ENCODE results near the gene SFTPD. TPM values are rescaled to one million over a fixed set of nuclear protein-coding genes. Genes with fewer than 3 reads are reported as not detected.
"Not testable (repeated sequence)": the region's sequence is repeated elsewhere in the genome, so short reads cannot be mapped to it uniquely, and the experiment has no call there.

SFTPD gene
- not detected for polyA plus RNA-seq (2012; ENCODE audit: insufficient read depth, insufficient read length)

DNA sequence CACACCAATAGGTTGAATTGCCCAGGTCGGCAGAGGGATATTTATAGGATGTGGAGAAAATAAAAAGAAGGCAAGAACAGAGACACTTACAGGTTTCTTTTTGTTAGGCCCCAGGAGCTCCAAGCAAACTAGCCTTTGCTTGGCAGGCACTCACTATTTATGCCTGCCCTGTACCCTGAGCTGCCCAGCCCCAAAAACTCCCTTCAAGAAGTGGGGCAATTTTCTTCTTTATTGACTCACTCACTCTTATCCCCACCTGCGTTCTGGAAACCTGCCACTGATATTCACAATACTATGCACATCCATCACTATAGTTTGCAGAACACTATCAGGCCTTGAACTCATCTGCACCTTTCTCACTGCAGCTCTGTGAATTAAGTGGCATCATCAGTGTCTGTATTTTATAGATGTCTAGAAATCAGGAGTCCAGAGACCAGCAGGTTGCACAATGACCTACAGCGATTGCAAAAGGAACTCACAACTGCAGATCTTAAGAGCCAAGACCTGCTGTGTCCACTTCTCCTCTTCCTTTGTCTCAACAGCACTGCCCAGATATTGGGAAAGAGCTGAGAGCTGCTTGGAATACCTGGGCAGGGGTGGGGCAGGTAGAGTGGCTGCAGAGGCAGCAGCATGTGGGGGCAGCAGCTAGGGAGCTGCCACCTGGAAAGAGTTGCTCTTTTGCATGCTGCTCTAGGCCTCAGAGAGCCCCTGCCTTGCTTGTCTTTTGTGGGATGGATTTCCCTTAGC lies at the start of gene SFTPD:
Gene SFTPD, minus strand, starts transcription at position 130 of the 747 bp plus-strand sequence. CDS start 2,446 bp downstream, outside the sequence.
- no peak for DNase-seq (ENCODE audit: low read depth, low spot score)

DNA sequence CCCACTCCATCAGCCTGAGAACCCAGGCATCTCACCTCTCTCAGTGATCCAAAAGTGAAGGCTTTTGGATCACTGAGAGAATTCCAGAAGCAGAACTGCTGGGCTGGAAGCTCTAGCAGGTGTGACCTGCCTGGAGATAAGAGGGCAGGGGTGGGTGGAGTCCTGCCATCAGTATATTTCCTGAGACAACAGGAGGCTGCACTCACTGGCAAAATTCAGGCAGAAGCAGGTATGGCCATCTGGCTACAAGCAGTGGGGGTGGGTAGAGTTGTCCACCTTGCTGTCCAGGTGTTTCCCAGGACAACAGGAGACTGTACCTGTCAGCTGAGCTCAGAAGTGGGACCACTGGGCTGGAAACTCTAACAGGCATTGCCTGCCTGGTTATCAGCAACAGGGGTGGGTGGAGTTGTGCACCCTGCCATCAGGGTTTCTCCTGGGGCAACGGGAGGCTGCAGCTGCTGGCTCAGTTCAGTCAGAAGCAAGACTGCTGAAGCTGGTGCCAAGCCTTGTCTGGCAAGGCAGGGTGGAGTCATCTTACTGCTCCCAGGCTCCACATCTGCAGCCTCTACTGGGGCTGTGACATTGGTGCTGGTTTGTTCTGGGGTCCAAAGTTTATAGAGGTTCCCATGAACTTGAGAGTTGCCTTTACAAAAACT lies 47.2 kb upstream of the SFTPD start:
- DNase-seq (ENCODE audit: low read depth, low spot score): no peak
- H3K4me3 ChIP-seq (ENCODE audit: low read length): no peak overlapping the region

More for the DNA sequence above, at the start of gene SFTPD:
- H3K4me3 ChIP-seq (ENCODE audit: low read length): no peak within 1 kb of the TSS

DNA sequence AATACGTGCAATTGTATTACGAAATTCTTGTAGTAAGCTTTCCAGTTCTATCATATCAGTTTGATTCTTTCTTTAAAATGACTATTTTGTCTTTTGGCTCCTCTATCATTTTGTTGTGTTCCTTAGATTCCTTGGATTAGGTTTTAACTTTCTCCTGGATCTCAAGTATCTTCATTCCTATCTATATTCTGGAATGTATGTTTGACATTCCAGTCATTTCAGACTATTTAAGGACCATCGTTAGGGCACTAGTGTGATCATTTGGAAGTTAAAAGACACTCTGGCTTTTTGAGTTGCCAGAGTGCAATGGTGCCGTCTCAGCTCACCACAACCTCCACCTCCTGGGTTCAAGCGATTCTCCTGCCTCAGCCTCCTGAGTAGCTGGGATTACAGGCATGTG lies 45.7 kb upstream of the SFTPD start:
- no peak overlapping the region for H3K4me3 ChIP-seq (ENCODE audit: low read length)
- DNase-seq (ENCODE audit: low read depth, low spot score): no peak

DNA sequence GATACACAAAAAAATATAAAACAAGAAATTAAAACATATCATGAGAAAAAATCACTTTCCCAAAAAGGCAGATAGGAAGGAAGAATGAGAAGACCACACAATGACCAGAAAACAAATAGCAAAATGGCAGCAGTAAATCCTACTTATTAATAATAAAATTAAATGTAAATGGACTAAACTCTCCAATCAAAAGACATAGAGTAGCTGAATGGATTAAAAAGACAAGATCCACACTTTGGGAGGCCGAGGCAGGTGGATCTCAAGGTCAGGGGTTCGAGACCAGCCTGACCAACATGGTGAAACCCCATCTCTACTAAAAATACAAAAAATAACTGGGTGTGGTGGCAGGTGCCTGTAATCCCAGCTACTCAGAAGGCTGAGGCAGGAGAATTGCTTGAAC lies 39.3 kb upstream of the SFTPD start:
- not testable (repeated sequence) for H3K4me3 ChIP-seq (ENCODE audit: low read length)

DNA sequence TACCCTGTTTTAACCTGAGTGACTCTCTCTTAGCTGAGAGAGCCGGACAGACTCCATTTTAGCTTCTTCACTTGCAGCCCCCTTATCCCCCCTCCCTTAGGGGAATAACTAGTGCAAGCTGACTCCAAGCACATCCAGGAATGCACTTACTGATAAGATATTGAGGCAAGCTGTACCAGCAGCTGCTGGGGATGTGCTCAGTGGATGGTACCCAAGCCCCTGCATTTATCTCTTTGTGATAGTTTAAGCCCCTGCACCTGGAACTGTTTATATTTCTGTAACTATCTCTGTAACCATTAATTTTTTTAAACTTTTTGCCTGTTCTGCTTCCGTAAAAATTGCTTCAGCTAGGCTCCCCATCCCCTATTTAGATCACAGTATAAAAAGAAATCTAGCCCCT lies 37.8 kb upstream of the SFTPD start:
- DNase-seq (ENCODE audit: low read depth, low spot score): not testable (repeated sequence)

More for the DNA sequence above, 39.3 kb upstream of the SFTPD start:
- DNase-seq (ENCODE audit: low read depth, low spot score): not testable (repeated sequence)

GRCh38 chr10:79985481-79986072 lies 36.7 kb upstream of the SFTPD start:
- H3K4me3 ChIP-seq (ENCODE audit: low read length): no peak overlapping the region
- DNase-seq (ENCODE audit: low read depth, low spot score): no peak

More for the DNA sequence above, 37.8 kb upstream of the SFTPD start:
- H3K4me3 ChIP-seq (ENCODE audit: low read length): not testable (repeated sequence)

DNA sequence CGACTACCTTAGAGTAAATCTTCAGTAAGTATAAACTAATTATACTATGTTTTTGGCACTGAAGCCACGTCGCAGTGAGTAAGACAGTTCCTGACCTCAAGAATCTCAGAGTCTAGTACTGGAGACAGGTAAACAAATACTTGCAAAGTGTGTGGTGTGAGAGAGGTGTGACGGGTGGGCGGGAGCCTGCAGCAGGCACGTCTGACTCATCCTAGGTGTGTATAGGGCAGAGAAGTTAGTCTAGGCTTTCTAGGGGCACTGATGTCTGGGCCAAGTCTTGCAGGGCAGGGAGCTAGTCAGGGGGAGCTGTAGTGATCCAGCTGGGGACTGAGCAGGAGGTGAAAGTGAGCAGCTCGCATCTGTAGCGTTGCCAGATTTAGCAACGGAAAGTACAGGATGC lies 35.9 kb upstream of the SFTPD start:
- H3K4me3 ChIP-seq (ENCODE audit: low read length): no peak overlapping the region
- DNase-seq (ENCODE audit: low read depth, low spot score): no peak

DNA sequence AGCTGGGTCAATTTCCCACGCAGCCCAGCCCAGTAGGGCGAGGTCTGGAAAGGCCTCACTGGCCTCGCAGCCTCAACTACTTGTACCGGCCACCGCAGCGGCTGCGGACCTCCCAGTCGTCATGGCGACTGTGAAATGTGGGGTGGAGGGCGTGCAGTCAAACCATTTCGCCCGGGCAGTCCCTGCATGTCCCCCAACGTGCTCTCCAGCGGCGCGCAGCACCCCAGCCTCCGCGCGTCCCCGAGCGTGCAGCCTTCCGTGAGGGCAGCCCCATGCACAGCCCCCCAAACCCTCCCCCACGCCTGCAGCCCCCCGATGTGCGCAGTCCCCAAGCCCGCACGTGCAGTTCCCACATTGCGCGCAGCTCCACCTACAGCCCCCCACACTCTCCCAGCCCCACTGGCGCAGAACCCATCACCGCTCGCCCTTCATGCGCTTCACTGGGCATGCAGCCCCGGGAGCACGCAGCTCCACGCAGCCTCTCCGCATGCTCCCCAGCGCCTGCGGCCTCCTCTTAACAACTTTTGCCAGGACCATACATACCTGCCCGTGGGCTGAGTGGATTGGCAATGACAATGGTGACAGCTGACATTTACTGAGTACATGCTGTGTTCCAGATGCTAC lies 34.5 kb upstream of the SFTPD start:
- no peak overlapping the region for H3K4me3 ChIP-seq (ENCODE audit: low read length)
- no peak for DNase-seq (ENCODE audit: low read depth, low spot score)

DNA sequence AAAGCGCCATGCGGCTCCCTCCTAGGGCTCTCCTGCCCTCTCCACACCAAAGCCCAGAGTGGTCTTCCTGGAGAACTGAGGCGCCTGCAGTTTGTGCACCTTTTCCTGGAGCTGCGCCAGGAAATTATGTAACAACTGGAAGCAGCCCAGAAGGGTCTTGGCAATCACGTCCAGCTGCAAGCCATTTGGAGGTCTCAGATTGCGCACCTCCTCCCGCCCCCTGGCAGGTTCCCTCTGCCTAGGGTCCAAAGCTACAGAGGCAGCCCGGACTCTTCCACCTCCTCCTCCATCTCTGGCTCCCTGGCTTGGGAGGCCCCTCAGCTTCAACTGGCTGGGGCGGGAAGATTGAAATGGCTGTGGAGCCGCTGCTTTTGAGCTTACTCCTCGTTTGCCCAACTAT lies 34.0 kb upstream of the SFTPD start:
- H3K4me3 ChIP-seq (ENCODE audit: low read length): no peak overlapping the region
- no peak for DNase-seq (ENCODE audit: low read depth, low spot score)

DNA sequence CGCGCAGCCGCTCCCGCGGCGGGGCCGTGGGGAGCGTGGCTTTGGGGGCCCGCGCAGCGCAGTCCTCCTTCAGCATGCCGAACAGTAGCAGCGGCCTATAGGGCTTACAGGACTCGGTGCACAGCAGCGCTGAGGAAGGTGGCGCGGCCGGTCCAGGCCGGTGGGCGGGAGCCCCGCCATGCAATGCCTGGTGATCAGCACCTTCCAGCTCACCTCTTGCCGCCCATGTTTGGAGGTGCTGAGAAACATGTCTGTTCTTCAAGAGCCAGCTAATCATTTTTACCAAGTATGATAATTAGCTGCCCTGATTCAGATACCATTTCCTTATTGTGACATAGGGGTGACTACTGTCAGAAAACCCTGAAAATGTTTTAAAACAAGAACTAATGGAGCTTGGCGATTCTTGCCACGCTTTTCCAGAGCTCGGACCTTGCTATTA lies 33.5 kb upstream of the SFTPD start:
- DNase-seq (ENCODE audit: low read depth, low spot score): no peak
- no peak overlapping the region for H3K4me3 ChIP-seq (ENCODE audit: low read length)

DNA sequence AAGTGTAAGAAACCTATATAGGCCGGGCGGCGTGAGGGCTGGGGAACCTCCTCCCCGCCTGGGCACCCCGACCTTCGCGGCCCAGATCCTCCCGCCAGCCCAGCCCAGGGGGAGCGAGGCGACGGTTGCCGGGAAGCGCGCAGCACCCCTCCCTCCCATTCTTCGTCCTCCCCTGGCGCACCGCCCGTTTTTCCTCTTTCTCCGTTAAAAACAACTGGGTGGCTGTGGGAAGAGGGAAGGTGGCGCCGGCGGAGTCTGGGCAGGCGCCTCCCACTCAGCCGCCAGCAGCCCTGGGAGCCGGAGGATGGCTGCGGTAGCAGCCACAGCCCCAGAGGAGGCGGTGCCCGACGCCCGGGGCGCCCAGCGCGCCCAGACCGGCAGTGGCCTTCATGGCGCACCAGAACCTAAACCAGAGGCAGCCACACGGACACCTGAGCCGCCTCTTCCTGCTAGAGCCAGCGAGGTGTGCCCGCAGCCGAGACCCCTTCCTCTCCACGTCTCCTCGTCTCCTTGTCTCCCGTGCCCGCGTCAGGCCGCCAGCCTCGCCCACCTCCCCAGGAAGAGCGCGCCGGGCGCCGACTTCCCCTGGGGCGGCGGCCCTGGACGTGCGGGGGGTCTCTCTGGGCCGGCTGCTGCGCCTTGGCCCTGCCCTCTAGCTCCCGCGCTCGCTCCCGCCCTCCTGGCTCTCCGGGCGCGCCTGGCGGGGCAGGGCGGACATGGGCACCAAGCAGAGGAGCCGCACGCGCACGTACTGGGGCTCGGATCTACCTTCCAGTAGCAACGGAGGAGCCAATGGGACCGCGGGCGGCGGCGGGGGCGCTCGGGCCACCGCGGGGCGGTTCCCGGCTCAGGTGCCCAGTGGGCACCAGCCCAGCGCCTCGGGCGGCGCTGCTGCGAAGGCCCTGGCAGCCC lies 32.8 kb upstream of the SFTPD start:
- H3K4me3 ChIP-seq (ENCODE audit: low read length): peak overlapping the region; percentile 53
- peak; percentile 4 for DNase-seq (ENCODE audit: low read depth, low spot score)

DNA sequence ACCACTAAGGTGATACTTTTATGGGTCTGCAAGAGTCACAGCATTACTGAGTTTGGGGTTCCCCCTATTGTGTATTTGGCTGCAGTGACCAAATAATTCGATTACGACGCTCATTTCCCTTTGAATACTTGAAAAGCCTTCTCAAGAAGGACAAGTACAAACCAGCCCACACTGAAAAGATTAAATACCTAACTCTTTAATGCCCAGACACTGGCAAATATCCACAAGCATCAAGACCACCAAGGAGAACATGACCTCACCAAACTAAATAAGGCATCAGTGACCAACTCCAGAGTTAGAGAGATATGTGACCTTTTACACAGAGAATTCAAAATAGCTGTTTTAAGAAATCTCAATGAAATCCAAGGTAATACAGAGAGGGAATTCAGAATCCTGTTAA lies 31.8 kb upstream of the SFTPD start:
- DNase-seq (ENCODE audit: low read depth, low spot score): no peak
- no peak overlapping the region for H3K4me3 ChIP-seq (ENCODE audit: low read length)

DNA sequence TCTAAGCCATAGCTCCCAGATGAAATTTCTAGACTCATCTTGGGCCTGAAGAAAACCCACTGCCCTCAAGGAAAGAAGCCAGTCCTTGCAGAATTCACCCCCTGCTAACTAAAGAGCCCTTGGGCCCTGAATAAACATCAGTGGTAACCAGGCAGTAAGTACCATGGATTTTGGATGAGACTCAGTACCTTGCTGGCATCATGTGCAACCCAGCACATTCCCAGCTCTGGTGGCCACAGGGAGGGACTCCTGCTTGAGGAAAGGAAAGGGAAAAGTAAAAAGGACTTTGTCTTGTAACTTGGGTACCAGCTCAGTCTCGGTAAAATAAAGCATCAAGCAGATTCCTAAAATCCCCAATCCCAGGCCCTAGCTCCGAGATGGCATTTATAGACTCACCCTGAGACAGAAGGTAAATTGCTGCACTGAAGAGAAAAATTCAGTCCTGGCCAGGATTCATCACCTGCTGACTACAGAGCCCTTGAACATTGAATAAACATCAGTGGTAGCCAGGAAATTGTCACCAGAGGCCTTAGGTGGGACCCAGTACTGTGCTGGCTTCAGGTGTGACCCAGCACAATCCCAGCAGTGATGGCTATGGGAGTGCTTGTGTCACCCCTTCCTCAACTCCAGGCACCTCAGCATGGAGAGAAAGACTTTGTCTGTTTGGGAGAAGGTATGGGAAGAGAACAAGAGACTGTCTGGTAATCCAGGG lies 31.2 kb upstream of the SFTPD start:
- no peak overlapping the region for H3K4me3 ChIP-seq (ENCODE audit: low read length)
- DNase-seq (ENCODE audit: low read depth, low spot score): no peak

- H3K4me3 ChIP-seq (ENCODE audit: low read length): no peak overlapping the region
- DNase-seq (ENCODE audit: low read depth, low spot score): no peak
These were observed 30.5 kb upstream of the SFTPD start for GRCh38 chr10:79979310-79979975.

GRCh38 chr10:79976999-79977398 lies 28.1 kb upstream of the SFTPD start:
- no peak overlapping the region for H3K4me3 ChIP-seq (ENCODE audit: low read length)
- no peak for DNase-seq (ENCODE audit: low read depth, low spot score)

DNA sequence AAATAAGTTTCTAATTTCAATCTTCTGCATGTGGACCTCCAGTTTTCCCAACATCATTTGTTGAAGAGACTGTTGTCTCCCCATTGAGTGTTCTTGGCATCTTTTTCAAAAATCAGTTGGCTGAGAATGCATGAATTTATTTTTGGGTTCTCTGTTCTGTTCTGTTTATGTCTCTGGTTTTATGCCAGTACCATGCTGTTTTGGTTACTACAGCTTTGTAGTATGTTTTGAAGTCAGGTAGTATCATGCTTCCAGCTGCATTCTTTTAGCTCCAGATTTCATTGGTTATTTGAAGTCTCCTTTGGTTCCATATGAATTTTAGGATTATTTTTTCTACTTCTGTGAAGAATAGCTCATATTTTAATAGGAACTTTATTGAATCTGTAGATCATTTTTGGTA lies 21.2 kb upstream of the SFTPD start:
- DNase-seq (ENCODE audit: low read depth, low spot score): no peak
- H3K4me3 ChIP-seq (ENCODE audit: low read length): no peak overlapping the region

DNA sequence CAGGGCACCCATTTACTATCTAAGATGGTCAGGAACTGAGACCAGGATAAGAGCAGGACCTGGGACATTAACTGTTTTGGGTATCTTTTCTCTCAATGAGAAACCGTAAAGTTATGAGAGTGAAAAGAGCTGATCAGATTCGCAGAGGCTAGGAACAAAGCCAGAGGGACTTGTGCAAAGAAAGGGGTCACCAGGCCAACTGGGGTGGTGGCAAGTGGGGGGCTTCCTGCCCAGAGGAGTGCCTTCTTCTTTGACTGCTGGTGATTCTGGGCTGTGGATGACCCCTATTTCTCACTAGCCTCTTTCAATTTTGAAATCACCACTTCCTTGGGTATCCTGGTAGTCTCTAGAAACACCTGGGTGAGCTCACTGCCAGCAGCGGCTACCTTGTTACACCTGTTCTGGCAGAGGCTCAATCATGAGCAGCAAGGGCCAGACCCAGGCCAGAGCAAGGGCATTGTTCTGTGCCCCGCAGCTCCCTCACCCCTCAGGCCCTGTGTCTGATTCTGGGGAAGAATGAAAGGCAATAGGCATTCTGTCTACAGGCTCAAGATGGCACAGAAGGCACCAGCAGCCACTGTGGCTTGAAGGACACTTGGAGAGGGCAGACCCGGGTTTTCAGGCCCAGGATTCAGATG lies 999 bp downstream of the SFTPD start:
- DNase-seq (ENCODE audit: low read depth, low spot score): no peak
- no peak overlapping the region for H3K4me3 ChIP-seq (ENCODE audit: low read length)
